HCT116 (cell line): ENCODE measurements around the gene DPYD. TPM values are rescaled to one million over a fixed set of nuclear protein-coding genes. Genes with fewer than 3 reads are reported as not detected.

ENCODE experiments used
- ATAC-seq: fragments of 200-7000 bp; cut with Tn5 transposase; 2 replicates; pipeline ENCODE4 v1.9.1; 2020; ENCODE audit warnings: mild to moderate bottlenecking, moderate library complexity
- BruUV-seq: library from RNA; stranded (reverse); fragments of 400-500 nt; replicated peaks from 2 replicates; lab custom pipeline; 2021; lab: Mats Ljungman, UMichigan
- CTCF ChIA-PET: fragments of 300-600 bp; sonication (Branson Sonifier 250); formaldehyde crosslinking; loops from one replicate; lab custom pipeline; 2021; ENCODE audit warnings: antibody characterized with exemption; lab: Charles Lee
- POLR2A ChIA-PET: fragments of 300-600, 350-600 bp; sonication (Branson Sonifier 250); formaldehyde crosslinking; loops from one replicate; lab custom pipeline; 2021; ENCODE audit warnings: antibody characterized with exemption; lab: Charles Lee
- RAD21 ChIA-PET, 2 experiments: fragments of 300-600 bp; sonication (Branson Sonifier 250); formaldehyde crosslinking; loops; one replicate each; lab custom pipeline; 2023; ENCODE audit warnings: low total read pairs in 2 of 2; ENCODE audit not compliant: uncharacterized antibody in 2 of 2, unreplicated experiment in 2 of 2, low non-redundant PET in 1 of 2; lab: Charles Lee
- DNase-seq: peaks from one replicate; pipeline ENCODE4 v3.0.0-alpha.2; 2010; ENCODE audit warnings: low read depth, low spot score
- H2AFZ ChIP-seq: fragments of 200-600 bp; shearing (Covaris generic), sonication (generic); 2 replicates; pipeline ENCODE4 v1.6.1; 2017; ENCODE audit warnings: low read depth, mixed run types, mixed read lengths, antibody characterized with exemption, low read length; ENCODE audit not compliant: poor library complexity, severe bottlenecking
- H3K27ac ChIP-seq: 2 replicates; pipeline ENCODE4 v1.5.1; 2012; ENCODE audit warnings: low read depth, low read length
- H3K27me3 ChIP-seq: fragments of 200-600 bp; sonication (generic); 2 replicates; pipeline ENCODE4 v1.6.1; 2016; ENCODE audit warnings: mixed run types, low read length, mixed read lengths; ENCODE audit not compliant: insufficient read depth
- H3K36me3 ChIP-seq, 2 experiments: fragments of 200-500 bp in 1 of 2; fragments of 200-600 bp in 1 of 2; sonication (Bioruptor generic) in 1 of 2; sonication (generic) in 1 of 2; 2 replicates each; pipeline versions ENCODE4 v1.5.1 to v1.6.1; 2014 to 2016; ENCODE audit warnings: low read length in 2 of 2, inconsistent platforms in 1 of 2, mixed read lengths in 1 of 2, mixed run types in 1 of 2; ENCODE audit not compliant: insufficient read depth in 2 of 2, control insufficient read depth in 1 of 2
- H3K4me1 ChIP-seq, 2 experiments: fragments of 200-600 bp in 1 of 2; sonication (generic) in 1 of 2; 2 replicates each; pipeline versions ENCODE4 v1.5.1 to v1.6.1; 2012 to 2017; ENCODE audit warnings: low read length in 2 of 2, inconsistent platforms in 1 of 2, mild to moderate bottlenecking in 1 of 2, mixed read lengths in 1 of 2, mixed run types in 1 of 2, moderate library complexity in 1 of 2; ENCODE audit not compliant: insufficient read depth in 2 of 2, control insufficient read depth in 1 of 2
- H3K4me2 ChIP-seq: fragments of 200-600 bp; sonication (generic); 2 replicates; pipeline ENCODE4 v1.6.1; 2017; ENCODE audit warnings: mixed run types, low read length, mixed read lengths
- H3K4me3 ChIP-seq, 2 experiments: fragments of 200-600 bp in 1 of 2; sonication (generic) in 1 of 2; replicated peaks in 1 of 2; 2 replicates each; pipeline ENCODE4 v1.5.1; 2011 to 2016; ENCODE audit warnings: low read length in 2 of 2, control low read depth in 1 of 2, low read depth in 1 of 2, mild to moderate bottlenecking in 1 of 2, mixed read lengths in 1 of 2, mixed run types in 1 of 2
- H3K79me2 ChIP-seq: fragments of 200-600 bp; sonication (generic); 2 replicates; pipeline ENCODE4 v1.6.1; 2017; ENCODE audit warnings: mild to moderate bottlenecking, mixed run types, low read length, moderate library complexity, mixed read lengths; ENCODE audit not compliant: insufficient read depth
- H3K9ac ChIP-seq: fragments of 200-600 bp; sonication (generic); 2 replicates; pipeline ENCODE4 v1.6.1; 2016; ENCODE audit warnings: low read length, mixed read lengths
- H3K9me2 ChIP-seq: fragments of 200-600 bp; sonication (generic), shearing (Covaris generic); 2 replicates; pipeline ENCODE4 v1.6.1; 2017; ENCODE audit warnings: mixed run types, mild to moderate bottlenecking, moderate library complexity; ENCODE audit not compliant: insufficient read depth
- H3K9me3 ChIP-seq, 2 experiments: fragments of 200-500 bp in 1 of 2; fragments of 200-600 bp in 1 of 2; sonication (Bioruptor generic) in 1 of 2; sonication (generic) in 1 of 2; 2 replicates each; pipeline ENCODE4 v1.6.1; 2014 to 2017; ENCODE audit warnings: low read length in 2 of 2, mixed read lengths in 2 of 2, inconsistent platforms in 1 of 2, low read depth in 1 of 2, mild to moderate bottlenecking in 1 of 2, mixed run types in 1 of 2, moderate library complexity in 1 of 2; ENCODE audit not compliant: control insufficient read depth in 1 of 2, insufficient read depth in 1 of 2
- H4K20me1 ChIP-seq: fragments of 200-600 bp; sonication (generic), shearing (Covaris generic); 2 replicates; pipeline ENCODE4 v1.6.1; 2017; ENCODE audit warnings: mixed run types, mild to moderate bottlenecking, moderate library complexity; ENCODE audit not compliant: insufficient read depth
- ATF3 ChIP-seq: IDR thresholded peaks from 2 replicates; pipeline ENCODE4 v1.6.1; 2012
- CBX3 ChIP-seq: IDR thresholded peaks from 2 replicates; pipeline ENCODE4 v1.6.1; 2012; ENCODE audit warnings: low read depth
- CEBPB ChIP-seq: IDR thresholded peaks from 2 replicates; pipeline ENCODE4 v1.6.1; 2012; ENCODE audit warnings: low read depth
- CTCF ChIP-seq, 3 experiments: fragments of 200-600 bp in 1 of 3; sonication (generic) in 1 of 3; IDR thresholded peaks in 2 of 3; conservative IDR thresholded peaks in 1 of 3; 2 replicates each; pipeline ENCODE4 v1.5.1; 2012 to 2017; ENCODE audit warnings: low read depth in 2 of 3, low read length in 2 of 3, antibody characterized with exemption in 1 of 3, borderline replicate concordance in 1 of 3, control low read depth in 1 of 3, mild to moderate bottlenecking in 1 of 3, mixed read lengths in 1 of 3, mixed run types in 1 of 3, moderate library complexity in 1 of 3; ENCODE audit not compliant: insufficient read depth in 1 of 3
- EGR1 ChIP-seq: IDR thresholded peaks from 2 replicates; pipeline ENCODE4 v1.6.1; 2012; ENCODE audit warnings: low read depth
- FOSL1 ChIP-seq: IDR thresholded peaks from 2 replicates; pipeline ENCODE4 v1.6.1; 2012; ENCODE audit warnings: low read depth
- JUND ChIP-seq: IDR thresholded peaks from 2 replicates; pipeline ENCODE4 v1.6.1; 2012
- POLR2A ChIP-seq: IDR thresholded peaks from 2 replicates; pipeline ENCODE4 v1.7.0; 2011; ENCODE audit warnings: borderline replicate concordance; ENCODE audit not compliant: insufficient read depth, insufficient read length; ENCODE audit errors: extremely low read depth
- POLR2AphosphoS5 ChIP-seq: IDR thresholded peaks from 2 replicates; pipeline ENCODE4 v1.6.1; 2011; ENCODE audit warnings: mild to moderate bottlenecking, low read depth, low read length, moderate library complexity
- REST ChIP-seq: IDR thresholded peaks from 2 replicates; pipeline ENCODE4 v1.6.1; 2012; ENCODE audit warnings: low read depth
- TCF7L2 ChIP-seq: IDR thresholded peaks from 2 replicates; pipeline ENCODE4 v1.7.0; 2011; ENCODE audit warnings: borderline replicate concordance, inconsistent platforms; ENCODE audit not compliant: insufficient read depth, insufficient read length; ENCODE audit errors: extremely low read depth
- ZNF274 ChIP-seq: fragments of 200-500 bp; sonication (Bioruptor generic); IDR thresholded peaks from 2 replicates; pipeline ENCODE4 v1.6.1; 2014; ENCODE audit warnings: mild to moderate bottlenecking, low read depth, low read length, inconsistent platforms
- intact Hi-C: fragments of 100-400 bp; cut with micrococcal nuclease; formaldehyde crosslinking; loops from 2 replicates; pipeline ENCODE4 v1.10.0; 2022
- total RNA-seq: library from RNA; stranded (reverse); gene quantifications from one replicate; pipeline ENCODE4 v1.2.1, GENCODE V29; 2021; ENCODE audit not compliant: unreplicated experiment

DPYD gene
- total RNA-seq, 1 experiment from 2014 or later: 1.7 TPM

- Histone ChIP-seq H2AFZ (no peak overlapping the region), H3K79me2 (no peaks in the 10 kb centered on the region), H3K36me3 (no peaks in the 10 kb centered on the region), H4K20me1 (no peaks in the 10 kb centered on the region), H3K4me2 (no peak overlapping the region), H3K4me1 (no peaks in the 10 kb centered on the region), H3K9me3 (no peaks in the 10 kb centered on the region), H3K27ac (no peak overlapping the region), H3K27me3 (no peaks in the 10 kb centered on the region), H3K9me2 (0 out of 2 replicates have a peak, but pooled peaks cover 5% of the 10 kb centered on the region), H3K9ac (no peak overlapping the region), H3K4me3 (no peak overlapping the region)
- BruUV-seq: no TSS peak
- no peak for DNase-seq
- intact Hi-C loops: no loop called here
- ChIA-PET POLR2A (no interaction called here), RAD21 (no interaction called here), CTCF (no interaction called here)
- ATAC-seq: no peak
- no peak for TF ChIP-seq CEBPB
- TF ChIP-seq POLR2A: no peak
- no peak for TF ChIP-seq POLR2AphosphoS5
- no peak for TF ChIP-seq FOSL1
- no peak for TF ChIP-seq CBX3
- no peak for TF ChIP-seq CTCF (IDR thresholded peaks at IDR 0.05 in 2 of 3, conservative IDR thresholded peaks at IDR 0.05 in 1 of 3; ENCODE audit: borderline replicate concordance in 1 of 3, insufficient read depth in 1 of 3, low read depth in 2 of 3, low read length in 2 of 3)
- TF ChIP-seq ATF3: no peak
- no peak for TF ChIP-seq TCF7L2
- TF ChIP-seq JUND: no peak
- TF ChIP-seq REST: no peak
- no peak for TF ChIP-seq EGR1
- TF ChIP-seq ZNF274: no peak
Observed at GRCh38 chr1:97337250-97338030, 583.4 kb downstream of the DPYD start.
